HG02588 (cell line): ENCODE results near the gene IREB2.

Experiments
- ATAC-seq: cut with Tn5 transposase; IDR thresholded peaks from one replicate; pipeline ENCODE4 v1.9.1; 2021; ENCODE audit warnings: mild to moderate bottlenecking, moderate library complexity; ENCODE audit not compliant: unreplicated experiment

The IREB2 gene

GRCh38 chr15:78540141-78540870 is 102.3 kb downstream of the IREB2 start, which contains the start of gene PSMA4:
TSS of gene PSMA4 (plus strand) at chr15:78540444. CDS start at chr15:78541928, 1,484 bp downstream.
- ATAC-seq: peak; percentile 77

- no peak for ATAC-seq
These were observed 103.1 kb downstream of the IREB2 start for GRCh38 chr15:78540871-78541743.

GRCh38 chr15:78541744-78542034 is 103.7 kb downstream of the IREB2 start:
- no peak for ATAC-seq

GRCh38 chr15:78542647-78543046 is 104.6 kb downstream of the IREB2 start:
- no peak for ATAC-seq

GRCh38 chr15:78550194-78550593 is 112.2 kb downstream of the IREB2 start:
- ATAC-seq: no peak

GRCh38 chr15:78550815-78551214 is 112.8 kb downstream of the IREB2 start:
- no peak for ATAC-seq
